Activated T-helper 2 cell treated with anti-CD3 and anti-CD28 coated beads, Interferon-gamma antibody, Interleukin-2, Interleukin-4, amounts not matched to agents 10 μg/mL and 5 μg/mL and 100 μg/mL, durations not matched to agents 14 hours and 24 hours and 36 hours (primary cell): ENCODE results near the gene C7orf33. TPM values are rescaled to one million over a fixed set of nuclear protein-coding genes. Genes with fewer than 3 reads are reported as not detected.
A peak's percentile ranks its signal among the peaks of the same experiment; 100 is the strongest.

ENCODE experiments used
- DNase-seq: peaks from one replicate; pipeline ENCODE4 v3.0.0; 2021; ENCODE audit warnings: low spot score
- H3K27ac Mint-ChIP-seq: one replicate; pipeline ENCODE4 v1.8.0; 2021; ENCODE audit warnings: mixed read lengths
- H3K27me3 Mint-ChIP-seq: one replicate; pipeline ENCODE4 v1.8.0; 2021; ENCODE audit warnings: low read depth, mixed read lengths
- H3K36me3 Mint-ChIP-seq: one replicate; pipeline ENCODE4 v1.8.0; 2021; ENCODE audit warnings: low read depth, mixed read lengths
- H3K4me1 Mint-ChIP-seq: one replicate; pipeline ENCODE4 v1.8.0; 2021; ENCODE audit warnings: low read depth, mixed read lengths
- H3K4me3 Mint-ChIP-seq: one replicate; pipeline ENCODE4 v1.8.0; 2021; ENCODE audit warnings: low read depth, mild to moderate bottlenecking, moderate library complexity, mixed read lengths
- H3K9me3 Mint-ChIP-seq: one replicate; pipeline ENCODE4 v1.8.0; 2021; ENCODE audit warnings: mixed read lengths
- intact Hi-C: fragments of 100-400 bp; cut with micrococcal nuclease; formaldehyde crosslinking; loops from one replicate; pipeline ENCODE4 v1.15.1; 2023
- total RNA-seq: library from RNA; stranded (reverse); gene quantifications from 2 replicates; pipeline ENCODE4 v1.2.3, GENCODE V29; 2022

Gene C7orf33
- total RNA-seq, 1 donor from 2014 or later = not detected

DNA sequence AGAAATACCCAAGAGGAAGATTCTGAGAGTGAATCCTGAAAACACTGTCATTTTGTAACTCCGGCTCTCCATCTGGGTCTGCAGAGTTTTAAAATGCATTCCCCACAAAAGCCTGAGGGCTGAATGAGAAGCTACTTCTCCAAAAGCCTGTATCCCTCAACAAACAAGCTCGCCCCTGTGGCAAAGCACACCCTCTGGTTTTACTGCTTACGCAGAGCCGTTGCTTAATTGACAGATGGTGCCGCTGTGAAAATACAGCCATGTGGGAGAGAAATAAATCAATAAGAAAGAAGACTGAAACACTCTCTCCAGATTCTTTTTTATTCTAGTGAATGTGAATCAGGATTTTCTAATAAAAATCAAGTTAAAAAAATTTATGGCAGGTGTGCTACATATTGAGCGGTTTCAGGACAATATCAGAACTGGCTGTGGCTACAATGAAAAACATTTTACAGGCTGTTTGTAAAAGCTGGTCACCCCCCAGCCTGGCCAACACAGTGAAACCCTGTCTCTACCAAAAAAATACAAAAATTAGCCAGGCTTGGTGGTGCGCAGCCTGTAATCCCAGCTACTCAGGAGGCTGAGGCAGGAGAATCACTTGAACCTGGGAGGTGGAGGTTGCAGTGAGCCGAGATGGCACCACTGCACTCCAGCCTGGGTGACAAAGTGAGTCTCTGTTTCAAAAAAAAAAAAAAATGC, 32.5 kb downstream of the C7orf33 start:
- Mint-ChIP-seq H3K36me3 (peaks cover 3% of the 10 kb centered on the region), H3K4me1 (peaks cover 36% of the 10 kb centered on the region), H3K4me3 (no peak overlapping the region), H3K9me3 (peaks cover 28% of the 10 kb centered on the region), H3K27ac (no peak overlapping the region), H3K27me3 (peaks cover 5% of the 10 kb centered on the region)
- intact Hi-C loops = no loop called here
- no peak for DNase-seq

DNA sequence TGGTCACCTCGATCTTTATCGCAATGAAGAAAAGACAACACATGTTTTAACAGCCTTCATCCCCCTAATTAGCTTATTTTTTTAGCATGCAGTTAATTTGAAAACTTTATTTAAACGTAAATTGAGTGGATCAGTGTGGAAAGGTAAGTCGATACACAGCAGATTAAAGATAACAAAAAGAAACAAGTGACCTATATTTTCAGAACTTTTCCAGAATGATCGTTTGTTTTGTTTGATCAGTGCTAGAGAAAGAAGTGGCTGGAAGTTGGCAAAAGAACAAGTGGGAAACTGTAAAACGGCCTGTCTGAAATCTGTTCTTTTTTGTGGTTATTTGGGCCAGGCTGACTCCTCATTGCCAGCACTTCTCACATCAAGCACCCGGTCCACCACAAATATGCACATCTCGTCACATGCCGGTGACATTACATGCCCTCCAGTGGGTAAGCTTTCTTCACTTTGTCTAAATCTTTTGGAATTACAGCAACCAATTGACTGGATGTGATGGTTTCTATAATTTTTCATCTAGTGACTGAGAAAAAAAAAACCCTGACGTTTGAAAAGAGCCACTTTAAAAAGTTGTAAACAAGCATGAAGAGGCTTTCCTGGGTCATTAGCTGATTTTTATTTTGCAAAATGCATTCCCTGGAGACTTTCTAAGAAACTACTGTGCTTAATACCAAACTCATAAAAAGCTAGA, 33.2 kb downstream of the C7orf33 start:
- DNase-seq = no peak
- Mint-ChIP-seq H3K36me3 (no peaks in the 10 kb centered on the region), H3K4me1 (peaks cover 42% of the 10 kb centered on the region), H3K27me3 (peaks cover 5% of the 10 kb centered on the region), H3K27ac (no peak overlapping the region), H3K4me3 (no peak overlapping the region), H3K9me3 (peaks cover 21% of the 10 kb centered on the region)
- intact Hi-C loops = no loop called here

DNA sequence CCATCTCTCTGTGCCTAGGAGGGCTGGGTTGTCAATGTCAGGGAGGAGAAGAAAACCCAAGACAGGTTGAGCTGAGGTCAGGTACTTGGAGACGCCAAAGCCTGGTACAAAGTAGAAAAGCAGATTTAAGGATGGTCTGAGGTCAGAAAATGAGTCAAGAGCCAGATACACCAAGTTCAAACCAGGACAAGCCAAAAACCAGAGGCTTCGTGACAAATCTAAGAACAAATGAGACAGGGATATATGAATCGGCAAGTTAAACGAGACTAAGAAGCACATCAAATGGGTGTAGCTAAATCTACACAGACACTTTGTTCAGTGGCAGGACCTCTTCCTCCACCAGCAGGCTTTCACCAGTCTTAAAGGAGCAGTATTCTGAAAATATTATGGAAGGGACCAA, 34.2 kb downstream of the C7orf33 start:
- H3K27me3 Mint-ChIP-seq = peaks cover 5% of the 10 kb centered on the region
- intact Hi-C loops = loop anchor here (5.0 kb wide), 1 partner anchor 42 kb away; no protein-coding TSS in a partner anchor
- no peak overlapping the region for H3K27ac Mint-ChIP-seq
- DNase-seq = no peak
- no peaks in the 10 kb centered on the region for H3K36me3 Mint-ChIP-seq
- peaks cover 46% of the 10 kb centered on the region for H3K4me1 Mint-ChIP-seq
- peaks cover 15% of the 10 kb centered on the region for H3K9me3 Mint-ChIP-seq
- H3K4me3 Mint-ChIP-seq = no peak overlapping the region

GRCh38 chr7:148625342-148625741, 34.8 kb downstream of the C7orf33 start:
- H3K4me3 Mint-ChIP-seq = no peak overlapping the region
- no peaks in the 10 kb centered on the region for H3K36me3 Mint-ChIP-seq
- H3K27ac Mint-ChIP-seq = no peak overlapping the region
- H3K27me3 Mint-ChIP-seq = peaks cover 8% of the 10 kb centered on the region
- DNase-seq = no peak
- intact Hi-C loops = loop anchor here (5.0 kb wide), 1 partner anchor 43 kb away; no protein-coding TSS in a partner anchor
- peaks cover 49% of the 10 kb centered on the region for H3K4me1 Mint-ChIP-seq
- H3K9me3 Mint-ChIP-seq = peaks cover 12% of the 10 kb centered on the region

- H3K36me3 Mint-ChIP-seq = no peaks in the 10 kb centered on the region
- intact Hi-C loops = loop anchor here (5.0 kb wide), 1 partner anchor 45 kb away; no protein-coding TSS in a partner anchor
- peaks cover 35% of the 10 kb centered on the region for H3K4me1 Mint-ChIP-seq
- H3K4me3 Mint-ChIP-seq = no peak overlapping the region
- DNase-seq = no peak
- H3K27ac Mint-ChIP-seq = no peak overlapping the region
- peaks cover 13% of the 10 kb centered on the region for H3K27me3 Mint-ChIP-seq
- no peaks in the 10 kb centered on the region for H3K9me3 Mint-ChIP-seq
These were observed 36.3 kb downstream of the C7orf33 start for GRCh38 chr7:148626828-148627227.

DNA sequence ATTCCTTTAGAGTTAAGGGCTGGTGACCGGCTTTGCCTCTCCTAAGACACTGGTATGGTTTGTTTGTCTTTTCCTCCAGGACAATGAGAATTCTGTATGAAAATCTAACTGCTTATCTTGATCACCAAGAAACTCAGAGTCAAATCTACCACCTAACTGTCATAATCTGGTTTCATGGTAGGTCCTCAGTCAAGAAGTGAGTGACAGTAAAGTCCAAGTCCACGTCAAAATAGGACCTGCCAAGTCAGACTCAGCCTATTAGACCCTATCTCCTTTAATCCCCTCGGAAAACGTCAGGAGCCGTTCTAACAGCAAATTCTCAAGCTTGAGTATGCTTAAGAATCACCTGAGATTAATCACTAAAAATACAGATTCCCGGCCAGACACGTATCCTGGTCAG, 37.4 kb downstream of the C7orf33 start:
- peaks cover under 1% of the 10 kb centered on the region for H3K36me3 Mint-ChIP-seq
- no peak for DNase-seq
- peaks cover under 1% of the 10 kb centered on the region for H3K9me3 Mint-ChIP-seq
- peak overlapping the region; percentile 14 for H3K4me3 Mint-ChIP-seq
- H3K27ac Mint-ChIP-seq = no peak overlapping the region
- H3K27me3 Mint-ChIP-seq = peaks cover 13% of the 10 kb centered on the region
- H3K4me1 Mint-ChIP-seq = peaks cover 43% of the 10 kb centered on the region
- intact Hi-C loops = loop anchor here (2.0 to 5.0 kb wide), 2 partner anchors 46 to 71 kb away; partner anchors contain the start of gene CUL1

DNA sequence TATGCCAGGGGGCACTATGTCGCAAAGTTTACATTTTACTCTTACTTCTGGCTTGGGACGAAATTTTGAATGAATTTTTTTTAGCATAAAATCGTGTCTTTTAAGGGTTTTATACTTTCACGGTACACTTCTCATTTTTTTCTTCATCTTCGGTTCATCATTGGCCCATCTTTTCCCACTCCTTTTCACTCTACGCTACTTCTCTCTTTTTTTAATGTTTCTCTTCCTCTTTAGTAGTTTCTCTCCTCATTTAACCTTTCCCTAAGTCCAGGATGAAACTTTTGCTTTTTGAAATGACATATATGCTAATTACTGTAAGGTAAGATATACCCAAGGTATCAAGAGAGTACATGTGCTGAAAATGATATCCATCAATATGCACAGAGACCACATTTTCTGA, 39.5 kb downstream of the C7orf33 start:
- peaks cover 4% of the 10 kb centered on the region for H3K36me3 Mint-ChIP-seq
- H3K27me3 Mint-ChIP-seq = peaks cover 8% of the 10 kb centered on the region
- intact Hi-C loops = no loop called here
- peaks cover 4% of the 10 kb centered on the region for H3K9me3 Mint-ChIP-seq
- H3K4me3 Mint-ChIP-seq = no peak overlapping the region
- no peak overlapping the region for H3K27ac Mint-ChIP-seq
- DNase-seq = no peak
- peaks cover 45% of the 10 kb centered on the region for H3K4me1 Mint-ChIP-seq

DNA sequence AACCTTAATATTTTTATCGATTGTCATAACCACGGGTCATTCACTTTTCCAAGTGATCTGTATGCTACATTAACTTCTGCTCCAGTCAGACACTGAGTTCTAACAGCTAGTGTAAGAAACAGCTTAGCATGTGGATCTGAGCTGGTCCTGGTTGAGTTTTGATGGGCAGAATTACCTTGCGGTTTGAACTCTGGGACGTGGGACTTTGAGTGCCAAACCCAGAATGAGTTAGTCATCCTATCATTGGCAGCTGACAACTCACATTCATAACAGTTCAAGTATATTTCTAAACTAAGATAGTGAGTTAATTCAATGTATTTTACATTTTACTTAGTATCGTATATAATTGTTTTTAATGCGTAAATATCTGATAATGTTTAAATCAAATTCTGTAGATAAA, 43.2 kb downstream of the C7orf33 start:
- H3K36me3 Mint-ChIP-seq = peaks cover 4% of the 10 kb centered on the region
- intact Hi-C loops = no loop called here
- H3K27ac Mint-ChIP-seq = no peak overlapping the region
- peaks cover 22% of the 10 kb centered on the region for H3K4me1 Mint-ChIP-seq
- no peak overlapping the region for H3K4me3 Mint-ChIP-seq
- DNase-seq = no peak
- H3K9me3 Mint-ChIP-seq = peaks cover 4% of the 10 kb centered on the region
- H3K27me3 Mint-ChIP-seq = peaks cover 16% of the 10 kb centered on the region

DNA sequence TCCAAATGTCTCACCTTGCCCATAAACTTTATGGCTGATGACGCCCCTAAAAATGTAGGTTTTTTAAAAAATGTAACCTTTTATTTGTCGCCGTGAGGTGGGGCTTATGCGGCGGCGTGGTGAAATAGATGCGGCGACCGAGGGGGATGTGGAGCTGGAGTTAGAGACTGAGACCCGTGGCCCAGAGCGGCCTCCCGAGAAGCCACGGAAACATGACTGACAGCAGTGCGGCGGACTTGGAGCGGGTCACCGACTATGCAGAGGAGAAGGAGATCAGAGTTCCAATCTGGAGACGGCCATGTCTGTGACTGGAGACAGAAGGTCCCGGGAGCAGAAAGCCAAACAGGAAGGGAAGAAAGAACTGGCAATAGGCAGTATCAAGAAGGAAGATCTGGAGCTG, 46.5 kb downstream of the C7orf33 start:
- Mint-ChIP-seq H3K4me1 (peaks cover 13% of the 10 kb centered on the region), H3K9me3 (peaks cover 4% of the 10 kb centered on the region), H3K27me3 (peaks cover 9% of the 10 kb centered on the region), H3K4me3 (no peak overlapping the region), H3K36me3 (peaks cover 4% of the 10 kb centered on the region), H3K27ac (no peak overlapping the region)
- intact Hi-C loops = no loop called here
- no peak for DNase-seq

DNA sequence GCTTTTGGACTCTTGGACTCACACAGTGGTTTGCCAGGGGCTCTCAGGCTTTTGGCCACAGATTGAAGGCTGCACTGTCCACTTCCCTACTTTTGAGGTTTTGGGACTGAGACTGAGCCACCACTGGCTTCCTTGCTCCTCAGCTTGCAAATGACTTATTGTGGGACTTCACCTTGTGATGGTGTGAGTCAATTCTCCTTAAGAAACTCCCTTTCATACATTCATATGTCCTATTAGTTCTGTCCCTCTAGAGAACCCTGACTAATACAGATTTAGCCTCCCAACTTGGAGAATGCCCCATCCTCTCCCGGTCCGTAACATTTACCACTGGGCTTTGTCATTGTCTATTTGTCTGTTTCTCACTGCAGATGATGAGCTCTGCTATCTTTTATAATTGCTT, 55.3 kb downstream of the C7orf33 start:
- no peak overlapping the region for H3K27ac Mint-ChIP-seq
- H3K36me3 Mint-ChIP-seq = no peaks in the 10 kb centered on the region
- DNase-seq = no peak
- H3K27me3 Mint-ChIP-seq = peaks cover 19% of the 10 kb centered on the region
- intact Hi-C loops = no loop called here
- H3K4me3 Mint-ChIP-seq = no peak overlapping the region
- H3K4me1 Mint-ChIP-seq = no peaks in the 10 kb centered on the region
- H3K9me3 Mint-ChIP-seq = no peaks in the 10 kb centered on the region

- no peak for DNase-seq
- Mint-ChIP-seq H3K27me3 (peaks cover 12% of the 10 kb centered on the region), H3K27ac (no peak overlapping the region), H3K4me1 (no peaks in the 10 kb centered on the region), H3K4me3 (no peak overlapping the region), H3K9me3 (no peaks in the 10 kb centered on the region), H3K36me3 (no peaks in the 10 kb centered on the region)
- intact Hi-C loops = no loop called here
These were observed 59.8 kb downstream of the C7orf33 start for GRCh38 chr7:148650232-148650858.

DNA sequence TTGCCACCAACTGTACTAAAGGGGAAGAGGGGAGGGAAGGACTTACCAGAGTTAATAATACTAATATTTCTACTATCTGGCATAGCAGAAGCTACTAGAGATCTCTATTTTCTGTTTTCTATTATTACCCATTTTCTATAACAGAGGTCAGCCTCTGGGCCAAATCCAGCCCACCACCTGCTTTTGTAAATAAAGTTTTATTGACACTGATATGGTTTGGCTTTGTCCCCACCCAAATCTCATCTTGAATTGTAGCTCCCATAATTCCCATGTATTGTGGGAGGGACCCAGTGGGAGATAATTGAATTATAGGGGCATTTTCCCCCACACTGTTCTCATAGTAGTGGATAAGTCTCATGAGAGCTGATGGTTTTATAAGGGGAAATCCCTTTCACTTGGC, 62.2 kb downstream of the C7orf33 start:
- H3K36me3 Mint-ChIP-seq = no peaks in the 10 kb centered on the region
- no peaks in the 10 kb centered on the region for H3K4me1 Mint-ChIP-seq
- H3K9me3 Mint-ChIP-seq = no peaks in the 10 kb centered on the region
- H3K4me3 Mint-ChIP-seq = no peak overlapping the region
- H3K27me3 Mint-ChIP-seq = peaks cover 7% of the 10 kb centered on the region
- no peak overlapping the region for H3K27ac Mint-ChIP-seq
- DNase-seq = no peak
- intact Hi-C loops = no loop called here

GRCh38 chr7:148657929-148658328, 67.4 kb downstream of the C7orf33 start:
- Mint-ChIP-seq H3K27ac (no peak overlapping the region), H3K36me3 (no peaks in the 10 kb centered on the region), H3K4me1 (no peaks in the 10 kb centered on the region), H3K27me3 (peaks cover 4% of the 10 kb centered on the region), H3K9me3 (no peaks in the 10 kb centered on the region), H3K4me3 (no peak overlapping the region)
- DNase-seq = no peak
- intact Hi-C loops = no loop called here
